Stimulated activated CD8-positive, alpha-beta memory T cell treated with anti-CD3 and anti-CD28 coated beads, Interleukin-12 subunit alpha, Interleukin-12 subunit beta, amount 100 ng/mL, for 4 hours (primary cell): ENCODE measurements around the gene CCNT1.
"Not testable (repeated sequence)": the region's sequence is repeated elsewhere in the genome, so short reads cannot be mapped to it uniquely, and the experiment has no call there.

Source experiments
- DNase-seq: peaks from one replicate; pipeline ENCODE4 v3.0.0-alpha.2; 2020; ENCODE audit warnings: low read depth

The CCNT1 gene

GRCh38 chr12:48691826-48692487, 24.6 kb downstream of the CCNT1 start:
- DNase-seq, result no peak

DNA sequence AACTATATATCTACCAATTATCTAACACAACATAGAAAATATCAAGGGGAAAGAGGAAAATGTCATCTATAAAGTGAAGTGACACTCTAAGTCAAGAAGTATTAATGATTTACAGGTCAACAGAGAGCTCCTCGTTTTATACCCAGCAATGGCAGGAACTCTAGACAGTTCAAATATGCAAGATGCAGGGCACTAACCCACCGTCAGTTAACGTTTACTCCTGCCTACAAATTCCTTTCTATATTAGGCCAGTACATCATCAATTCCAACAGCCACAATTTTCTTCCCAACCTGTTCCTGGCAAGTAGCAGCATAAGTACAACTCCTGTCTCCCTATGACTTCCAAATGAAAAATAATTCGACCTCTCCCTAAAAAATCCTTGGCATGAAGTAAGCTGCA, 25.5 kb downstream of the CCNT1 start:
- DNase-seq, result no peak

- DNase-seq, result no peak
Observed at GRCh38 chr12:48690436-48690835, 26.1 kb downstream of the CCNT1 start.

DNA sequence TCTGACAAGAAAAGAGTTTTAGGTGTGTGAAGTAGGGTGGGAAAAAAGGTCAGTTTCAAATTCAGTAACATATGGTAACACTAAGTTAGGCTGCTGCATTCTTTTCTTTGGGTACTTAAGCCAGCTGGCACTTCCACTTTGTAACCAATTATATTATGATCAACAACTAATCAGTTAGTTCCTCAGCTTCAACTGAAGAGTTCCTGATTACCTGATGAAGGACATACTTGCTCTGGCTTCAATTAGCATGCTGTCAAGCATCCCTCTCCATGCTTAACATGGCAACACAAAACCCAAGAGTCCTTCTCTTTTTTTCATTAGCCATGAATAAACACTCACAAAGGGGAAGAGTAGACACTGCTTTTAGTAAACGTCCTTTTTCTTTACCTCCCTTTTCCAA, 27.7 kb downstream of the CCNT1 start:
- DNase-seq, result no peak

GRCh38 chr12:48687592-48687991, 28.9 kb downstream of the CCNT1 start:
- DNase-seq, result no peak

GRCh38 chr12:48686615-48687334, 29.7 kb downstream of the CCNT1 start:
- no peak for DNase-seq

DNA sequence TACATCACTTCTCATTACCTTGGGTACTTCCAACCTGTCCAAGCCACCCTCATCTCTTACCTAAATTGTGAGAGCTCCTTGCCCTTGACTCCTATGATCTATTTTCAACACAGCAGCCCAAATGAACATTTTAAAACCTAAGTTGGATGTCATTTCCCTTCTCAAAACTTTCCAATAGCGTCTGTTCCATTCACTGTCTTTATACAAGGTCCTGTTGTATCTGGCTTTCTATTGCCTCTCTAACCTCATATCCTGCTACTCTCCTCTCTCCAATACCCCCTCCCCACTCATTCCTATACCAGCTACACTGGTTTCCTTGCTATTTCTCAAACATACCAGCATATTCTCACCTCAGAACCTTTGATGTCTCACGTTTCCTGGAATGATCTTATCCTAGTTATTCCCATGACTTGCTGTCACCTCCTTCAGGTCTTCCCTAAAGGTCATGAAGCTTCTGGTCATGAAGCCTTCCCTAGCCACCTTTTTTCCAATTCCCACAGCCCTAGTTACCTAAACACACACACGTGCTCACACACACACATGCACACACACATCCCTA, 30.4 kb downstream of the CCNT1 start:
- no peak for DNase-seq

DNA sequence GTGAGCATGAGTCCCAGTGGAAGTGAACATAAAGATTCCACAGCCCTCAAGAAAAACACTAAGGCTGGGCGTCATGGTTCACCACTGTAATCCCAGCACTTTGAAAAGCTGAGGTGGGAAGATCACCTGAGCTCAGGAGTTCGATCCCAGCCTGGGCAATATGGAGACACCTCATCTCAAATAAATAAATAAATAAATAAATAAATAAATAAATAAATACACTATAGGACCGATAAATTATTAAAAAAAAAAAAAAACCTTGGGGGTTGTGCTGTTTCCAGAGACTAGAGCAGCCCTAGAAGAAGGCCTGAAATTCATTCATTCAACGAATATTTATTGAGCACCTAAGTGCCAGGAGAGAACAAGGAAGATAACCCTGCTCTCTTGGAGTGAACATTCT, 33.0 kb downstream of the CCNT1 start:
- no peak for DNase-seq

DNA sequence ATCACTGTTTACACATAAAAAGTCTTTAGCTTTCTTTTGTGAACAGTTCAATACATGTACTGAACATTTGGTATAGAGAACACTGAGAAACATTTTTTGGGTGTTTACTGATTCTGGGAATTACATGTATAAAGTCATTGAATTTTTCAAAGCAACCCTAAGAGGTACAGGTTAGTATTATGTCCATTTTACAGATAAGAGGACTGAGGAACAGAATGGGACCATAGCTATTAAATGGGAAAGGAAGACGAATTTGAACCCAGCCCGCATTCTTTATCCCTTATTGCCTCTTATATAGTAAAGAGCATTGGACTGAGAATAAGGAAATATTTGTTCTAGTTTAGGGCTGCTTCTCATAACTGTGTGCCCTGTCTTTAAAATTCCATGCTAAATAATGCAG, 33.6 kb downstream of the CCNT1 start:
- no peak for DNase-seq

DNA sequence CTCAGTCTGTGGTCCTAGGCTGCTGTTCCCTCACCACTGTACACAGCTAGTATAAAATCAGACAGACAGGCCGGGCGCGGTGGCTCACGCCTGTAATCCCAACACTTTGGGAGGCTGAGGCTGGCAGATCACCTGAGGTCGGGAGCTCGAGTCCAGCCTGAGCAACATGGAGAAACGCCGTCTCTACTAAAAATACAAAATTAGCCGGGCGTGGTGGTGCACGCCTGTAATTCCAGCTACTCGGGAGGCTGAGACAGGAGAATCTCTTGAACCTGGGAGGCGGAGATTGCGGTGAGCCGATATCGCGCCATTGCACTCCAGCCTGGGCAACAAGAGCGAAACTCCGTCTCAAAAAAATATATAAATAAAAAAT, 34.0 kb downstream of the CCNT1 start:
- DNase-seq, result not testable (repeated sequence)

- peak; percentile 94 for DNase-seq
Observed at GRCh38 chr12:48681710-48682532, 34.6 kb downstream of the CCNT1 start, which contains the start of gene KANSL2. Gene KANSL2, minus strand, starts transcription at chr12:48682238. Its CDS starts 606 bp downstream, at chr12:48681632.

DNA sequence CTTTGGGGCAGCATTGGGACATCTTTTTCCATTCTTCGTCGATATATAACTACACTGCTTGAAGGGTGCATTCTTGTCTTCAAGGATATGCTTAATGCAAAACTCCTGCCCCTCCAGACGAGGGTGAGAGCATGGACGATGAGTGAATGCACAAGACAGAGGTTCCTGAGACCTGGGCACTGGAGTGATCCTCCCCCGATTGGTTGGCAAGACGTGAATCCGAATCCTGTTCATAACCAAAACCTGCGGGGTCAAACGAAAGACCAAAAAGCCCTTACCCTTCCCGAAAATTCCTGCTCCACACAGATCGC, 35.2 kb downstream of the CCNT1 start:
- DNase-seq, result no peak

- no peak for DNase-seq
Observed at GRCh38 chr12:48680861-48681260, 35.6 kb downstream of the CCNT1 start.

DNA sequence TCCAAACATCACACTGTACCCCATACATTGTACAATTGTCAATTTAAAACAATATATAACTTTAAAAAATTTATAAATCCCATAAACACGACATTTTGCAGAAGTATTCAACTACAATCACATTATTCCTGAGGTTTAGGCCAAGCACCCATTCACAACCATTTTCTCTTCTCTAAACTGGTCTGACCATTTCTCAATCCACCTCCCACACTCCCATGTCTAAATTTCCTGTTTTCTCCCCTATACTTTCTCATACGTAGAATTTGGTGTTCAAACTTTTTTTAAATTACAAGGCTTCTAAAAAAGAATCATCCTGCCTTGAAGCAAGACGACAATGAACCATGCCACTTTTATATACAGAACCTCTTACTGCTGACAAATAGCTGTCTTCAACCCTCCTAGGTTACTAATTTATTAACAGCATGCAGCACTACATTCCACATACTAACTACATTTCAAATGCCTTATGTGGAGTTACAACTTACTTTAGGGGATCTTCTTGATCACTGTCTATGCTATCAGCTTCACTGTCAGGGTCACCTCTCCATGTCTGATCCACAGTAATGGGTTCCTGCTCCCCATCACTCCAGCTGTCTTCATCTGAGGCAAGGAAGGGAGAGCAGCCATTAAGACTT, 37.8 kb downstream of the CCNT1 start:
- no peak for DNase-seq

- DNase-seq, result no peak
Observed at GRCh38 chr12:48671231-48671856, 45.2 kb downstream of the CCNT1 start.

- DNase-seq, result no peak
Observed at GRCh38 chr12:48668996-48669395, 47.5 kb downstream of the CCNT1 start.

DNA sequence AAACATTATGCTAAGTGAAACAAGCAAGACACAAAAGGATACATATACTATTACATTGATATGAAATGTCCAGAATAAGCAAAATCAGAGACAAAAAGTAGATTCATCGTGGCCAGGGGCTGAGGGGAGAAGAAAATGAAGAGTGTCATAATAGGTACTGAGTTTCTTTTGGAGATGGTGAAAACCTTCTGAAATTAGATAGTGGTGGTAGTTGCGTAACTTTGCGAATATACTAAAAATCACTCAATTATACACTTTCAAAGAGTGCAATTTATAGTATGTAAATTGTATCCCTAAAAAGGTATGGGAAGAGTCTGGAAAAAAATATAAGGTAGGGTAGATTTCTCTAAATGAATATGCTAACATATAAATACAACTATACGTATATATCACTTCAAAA, 56.6 kb downstream of the CCNT1 start:
- no peak for DNase-seq

- no peak for DNase-seq
Observed at GRCh38 chr12:48651681-48652080, 64.8 kb downstream of the CCNT1 start.

DNA sequence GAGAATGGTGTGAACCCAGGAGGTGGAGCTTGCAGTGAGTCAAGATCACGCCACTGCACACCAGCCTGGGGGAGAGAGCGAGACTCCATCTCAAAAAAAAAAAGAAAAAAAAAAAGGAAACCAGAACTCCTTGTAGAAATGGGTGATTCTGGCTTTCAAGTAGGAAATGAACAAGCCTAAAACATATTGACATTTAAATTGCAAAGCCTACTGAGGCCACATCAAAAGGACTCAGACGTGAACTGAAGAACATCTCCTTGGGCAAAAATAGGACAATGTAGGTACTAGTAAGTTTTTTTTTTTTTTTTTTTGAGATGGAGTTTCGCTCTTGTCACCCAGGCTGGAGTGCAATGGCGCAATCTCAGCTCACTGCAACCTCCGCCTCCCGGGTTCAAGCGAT, 71.2 kb downstream of the CCNT1 start:
- not testable (repeated sequence) for DNase-seq

GRCh38 chr12:48643011-48643410, 73.5 kb downstream of the CCNT1 start:
- DNase-seq, result no peak

GRCh38 chr12:48641752-48642555, 74.6 kb downstream of the CCNT1 start:
- DNase-seq, result not testable (repeated sequence)
